ENCODE data around the gene ONECUT3. TPM values are rescaled to one million over a fixed set of nuclear protein-coding genes. Genes with fewer than 3 reads are reported as not detected.

ONECUT3 gene
- total and polyA plus RNA-seq, 9 of the 15 experiments (the other 6 are each of a cell fraction or from before 2014, with no cell fraction given) = not detected

DNA sequence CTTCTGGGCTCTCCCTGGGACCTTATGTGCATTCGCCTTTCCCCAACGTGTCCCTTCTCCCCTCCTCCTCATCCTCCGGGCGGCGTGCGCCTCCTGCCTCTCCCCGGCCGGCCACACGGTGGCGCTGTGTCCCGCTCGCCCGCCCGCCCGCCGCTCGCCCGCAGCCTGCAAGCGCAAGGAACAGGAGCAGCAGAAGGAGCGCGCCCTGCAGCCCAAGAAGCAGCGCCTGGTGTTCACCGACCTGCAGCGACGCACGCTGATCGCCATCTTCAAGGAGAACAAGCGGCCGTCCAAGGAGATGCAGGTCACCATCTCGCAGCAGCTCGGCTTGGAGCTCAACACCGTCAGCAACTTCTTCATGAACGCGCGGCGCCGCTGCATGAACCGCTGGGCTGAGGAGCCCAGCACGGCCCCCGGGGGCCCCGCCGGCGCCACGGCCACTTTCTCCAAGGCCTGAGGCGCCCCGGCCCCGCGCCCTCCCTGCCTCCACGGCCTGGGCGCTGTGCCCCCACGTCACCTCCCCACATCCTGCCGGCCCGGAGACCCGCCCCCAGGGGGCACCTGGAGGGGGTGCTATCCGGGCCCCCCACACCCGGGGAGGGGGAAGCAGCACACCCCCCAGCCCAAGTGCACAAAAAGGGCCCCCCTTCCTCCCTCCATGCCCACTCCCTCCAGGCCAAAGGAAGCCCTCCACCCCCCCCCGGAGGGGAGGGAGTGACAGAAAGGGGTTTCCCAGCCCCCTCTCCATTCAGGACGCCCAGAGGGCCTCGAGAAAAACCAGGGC, 21.9 kb downstream of the ONECUT3 start (continued):
- TF ChIP-seq CCNT2 (IDR thresholded peaks at IDR 0.05; ENCODE audit: borderline replicate concordance, extremely low read depth, insufficient read length, low read depth, low read length) (peak; percentile 42), CBFB (CRISPR knock-in tag; IDR thresholded peaks at IDR 0.05) (peak; percentile 70; the same call in 1 of the 2 replicates), HLTF (IDR thresholded peaks at IDR 0.05) (no peak), FOXP1 (CRISPR knock-in tag; IDR thresholded peaks at IDR 0.05) (peak; percentile 42; the same call in 1 of the 2 replicates), PCBP2 (IDR thresholded peaks at IDR 0.05; ENCODE audit: low read depth, low read length, poor library complexity, severe bottlenecking) (peak; percentile 76), NRF1 (conservative IDR thresholded peaks at IDR 0.05 in 1 of 2, IDR thresholded peaks at IDR 0.05 in 1 of 2) (peak; percentile 17 to 38; a peak in 2 of 4 replicates), ATF1 (CRISPR knock-in tag; IDR thresholded peaks at IDR 0.05) (no peak), ATF1 (tag; IDR thresholded peaks at IDR 0.05) (0 out of 2 replicates have a peak, but pooled peaks have one; percentile 33), HNRNPL (IDR thresholded peaks at IDR 0.05; ENCODE audit: low read depth, low read length) (0 out of 2 replicates have a peak, but pooled peaks have one; percentile 39), RBFOX2 (IDR thresholded peaks at IDR 0.05; ENCODE audit: low read depth, low read length) (peak; percentile 35), GATA2 (CRISPR knock-in tag; IDR thresholded peaks at IDR 0.05) (0 out of 2 replicates have a peak, but pooled peaks have one; percentile 16), ZKSCAN8 (CRISPR knock-in tag; IDR thresholded peaks at IDR 0.05) (no peak), PTRF (tag; IDR thresholded peaks at IDR 0.05) (no peak), BCOR (IDR thresholded peaks at IDR 0.05) (peak; percentile 37; the same call in 1 of the 2 replicates)
- TF ChIP-seq, protein P1, sequence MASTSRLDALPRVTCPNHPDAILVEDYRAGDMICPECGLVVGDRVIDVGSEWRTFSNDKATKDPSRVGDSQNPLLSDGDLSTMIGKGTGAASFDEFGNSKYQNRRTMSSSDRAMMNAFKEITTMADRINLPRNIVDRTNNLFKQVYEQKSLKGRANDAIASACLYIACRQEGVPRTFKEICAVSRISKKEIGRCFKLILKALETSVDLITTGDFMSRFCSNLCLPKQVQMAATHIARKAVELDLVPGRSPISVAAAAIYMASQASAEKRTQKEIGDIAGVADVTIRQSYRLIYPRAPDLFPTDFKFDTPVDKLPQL (IDR thresholded peaks at IDR 0.05; ENCODE audit: extremely low read depth, insufficient read length) = no peak
- TF ChIP-seq, protein P2, sequence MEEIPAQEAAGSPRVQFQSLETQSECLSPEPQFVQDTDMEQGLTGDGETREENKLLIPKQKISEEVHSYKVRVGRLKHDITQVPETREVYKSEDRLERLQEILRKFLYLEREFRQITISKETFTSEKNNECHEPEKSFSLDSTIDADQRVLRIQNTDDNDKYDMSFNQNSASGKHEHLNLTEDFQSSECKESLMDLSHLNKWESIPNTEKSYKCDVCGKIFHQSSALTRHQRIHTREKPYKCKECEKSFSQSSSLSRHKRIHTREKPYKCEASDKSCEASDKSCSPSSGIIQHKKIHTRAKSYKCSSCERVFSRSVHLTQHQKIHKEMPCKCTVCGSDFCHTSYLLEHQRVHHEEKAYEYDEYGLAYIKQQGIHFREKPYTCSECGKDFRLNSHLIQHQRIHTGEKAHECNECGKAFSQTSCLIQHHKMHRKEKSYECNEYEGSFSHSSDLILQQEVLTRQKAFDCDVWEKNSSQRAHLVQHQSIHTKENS (CRISPR knock-in tag; IDR thresholded peaks at IDR 0.05) = no peak
- TF ChIP-seq, protein P3, sequence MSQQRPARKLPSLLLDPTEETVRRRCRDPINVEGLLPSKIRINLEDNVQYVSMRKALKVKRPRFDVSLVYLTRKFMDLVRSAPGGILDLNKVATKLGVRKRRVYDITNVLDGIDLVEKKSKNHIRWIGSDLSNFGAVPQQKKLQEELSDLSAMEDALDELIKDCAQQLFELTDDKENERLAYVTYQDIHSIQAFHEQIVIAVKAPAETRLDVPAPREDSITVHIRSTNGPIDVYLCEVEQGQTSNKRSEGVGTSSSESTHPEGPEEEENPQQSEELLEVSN (IDR thresholded peaks at IDR 0.05; ENCODE audit: borderline replicate concordance in 1 of 2, extremely low read depth in 1 of 2, insufficient read depth in 1 of 2, insufficient read length in 1 of 2, low read depth in 1 of 2, low read length in 1 of 2, poor library complexity in 1 of 2, severe bottlenecking in 1 of 2) = peak in 1 of 2 experiments; percentile 74
- TF ChIP-seq, protein P4, sequence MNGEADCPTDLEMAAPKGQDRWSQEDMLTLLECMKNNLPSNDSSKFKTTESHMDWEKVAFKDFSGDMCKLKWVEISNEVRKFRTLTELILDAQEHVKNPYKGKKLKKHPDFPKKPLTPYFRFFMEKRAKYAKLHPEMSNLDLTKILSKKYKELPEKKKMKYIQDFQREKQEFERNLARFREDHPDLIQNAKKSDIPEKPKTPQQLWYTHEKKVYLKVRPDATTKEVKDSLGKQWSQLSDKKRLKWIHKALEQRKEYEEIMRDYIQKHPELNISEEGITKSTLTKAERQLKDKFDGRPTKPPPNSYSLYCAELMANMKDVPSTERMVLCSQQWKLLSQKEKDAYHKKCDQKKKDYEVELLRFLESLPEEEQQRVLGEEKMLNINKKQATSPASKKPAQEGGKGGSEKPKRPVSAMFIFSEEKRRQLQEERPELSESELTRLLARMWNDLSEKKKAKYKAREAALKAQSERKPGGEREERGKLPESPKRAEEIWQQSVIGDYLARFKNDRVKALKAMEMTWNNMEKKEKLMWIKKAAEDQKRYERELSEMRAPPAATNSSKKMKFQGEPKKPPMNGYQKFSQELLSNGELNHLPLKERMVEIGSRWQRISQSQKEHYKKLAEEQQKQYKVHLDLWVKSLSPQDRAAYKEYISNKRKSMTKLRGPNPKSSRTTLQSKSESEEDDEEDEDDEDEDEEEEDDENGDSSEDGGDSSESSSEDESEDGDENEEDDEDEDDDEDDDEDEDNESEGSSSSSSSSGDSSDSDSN (IDR thresholded peaks at IDR 0.05; ENCODE audit: borderline replicate concordance in 1 of 2, low read depth in 2 of 2, low read length in 2 of 2) = 0 out of 4 replicates have a peak, but pooled peaks of 1 of the 2 experiments have one; percentile 55
- TF ChIP-seq, protein P5, sequence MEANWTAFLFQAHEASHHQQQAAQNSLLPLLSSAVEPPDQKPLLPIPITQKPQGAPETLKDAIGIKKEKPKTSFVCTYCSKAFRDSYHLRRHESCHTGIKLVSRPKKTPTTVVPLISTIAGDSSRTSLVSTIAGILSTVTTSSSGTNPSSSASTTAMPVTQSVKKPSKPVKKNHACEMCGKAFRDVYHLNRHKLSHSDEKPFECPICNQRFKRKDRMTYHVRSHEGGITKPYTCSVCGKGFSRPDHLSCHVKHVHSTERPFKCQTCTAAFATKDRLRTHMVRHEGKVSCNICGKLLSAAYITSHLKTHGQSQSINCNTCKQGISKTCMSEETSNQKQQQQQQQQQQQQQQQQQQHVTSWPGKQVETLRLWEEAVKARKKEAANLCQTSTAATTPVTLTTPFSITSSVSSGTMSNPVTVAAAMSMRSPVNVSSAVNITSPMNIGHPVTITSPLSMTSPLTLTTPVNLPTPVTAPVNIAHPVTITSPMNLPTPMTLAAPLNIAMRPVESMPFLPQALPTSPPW (CRISPR knock-in tag; IDR thresholded peaks at IDR 0.05) = peak; percentile 29; the same call in 1 of the 2 replicates
